K562 (cell line): ENCODE data around the gene POLL. TPM values are rescaled to one million over a fixed set of nuclear protein-coding genes. Genes with fewer than 3 reads are reported as not detected.
A peak's percentile ranks its signal among the peaks of the same experiment; 100 is the strongest.

Source experiments
- ATF1 ChIP-seq, 2 experiments: fragments of 450-650 bp in 1 of 2; IDR thresholded peaks; 2 replicates each; pipeline ENCODE4 v1.6.1; 2016; ENCODE audit warnings: missing compliant biosample characterization in 1 of 2, missing genetic modification characterization in 1 of 2
- ATF7 ChIP-seq: fragments of 450-650 bp; IDR thresholded peaks from 2 replicates; pipeline ENCODE4 v1.7.1; 2014; ENCODE audit warnings: mild to moderate bottlenecking, moderate library complexity
- BACH1 ChIP-seq: fragments of 200-800 bp; sonication (Bioruptor generic); IDR thresholded peaks from 2 replicates; pipeline ENCODE4 v1.6.1; 2016; ENCODE audit warnings: missing genetic modification characterization, missing compliant biosample characterization
- CCNT2 ChIP-seq: IDR thresholded peaks from 2 replicates; pipeline ENCODE4 v1.6.1; 2011; ENCODE audit warnings: borderline replicate concordance, low read depth, mild to moderate bottlenecking, moderate library complexity, mixed read lengths, low read length; ENCODE audit not compliant: insufficient read length; ENCODE audit errors: extremely low read depth
- CHAMP1 ChIP-seq: fragments of 450-650 bp; IDR thresholded peaks from 2 replicates; pipeline ENCODE4 v1.6.1; 2016; ENCODE audit warnings: mild to moderate bottlenecking
- E2F3 ChIP-seq: fragments of 250-450 bp; sonication (Bioruptor Pico); IDR thresholded peaks from 2 replicates; pipeline ENCODE4 v1.4.0; 2020; ENCODE audit warnings: mild to moderate bottlenecking
- HNRNPK ChIP-seq: fragments of 200-400 bp; formaldehyde crosslinking; IDR thresholded peaks from one replicate; pipeline ENCODE4 v1.6.1; 2018; ENCODE audit warnings: mild to moderate bottlenecking, low read depth, low read length; ENCODE audit not compliant: poor library complexity, severe bottlenecking
- ID3 ChIP-seq, 2 experiments: fragments of 250-450 bp in 1 of 2; fragments of 450-650 bp in 1 of 2; sonication (Bioruptor Pico) in 1 of 2; IDR thresholded peaks; 2 replicates each; pipeline versions ENCODE4 v1.6.1 to v1.8.0; 2016 to 2021; ENCODE audit warnings: mild to moderate bottlenecking in 2 of 2, moderate library complexity in 2 of 2, missing compliant biosample characterization in 1 of 2, missing genetic modification characterization in 1 of 2
- MTA1 ChIP-seq: fragments of 450-650 bp; IDR thresholded peaks from 2 replicates; pipeline ENCODE4 v1.6.1; 2017; ENCODE audit warnings: borderline replicate concordance
- NCOR1 ChIP-seq: fragments of 450-650 bp; IDR thresholded peaks from 2 replicates; pipeline ENCODE4 v1.6.1; 2016; ENCODE audit warnings: mild to moderate bottlenecking, moderate library complexity
- NFYB ChIP-seq: IDR thresholded peaks from 2 replicates; pipeline ENCODE4 v1.6.1; 2011; ENCODE audit warnings: mild to moderate bottlenecking, moderate library complexity; ENCODE audit not compliant: insufficient read length; ENCODE audit errors: extremely low read depth
- PRDM10 ChIP-seq: fragments of 450-650 bp; IDR thresholded peaks from 2 replicates; pipeline ENCODE4 v1.6.1; 2018; ENCODE audit not compliant: partially characterized antibody
- SMARCE1 ChIP-seq: fragments of 450-650 bp; IDR thresholded peaks from 2 replicates; pipeline ENCODE4 v1.7.1; 2016; ENCODE audit warnings: mild to moderate bottlenecking
- SP1 ChIP-seq: sonication (generic); formaldehyde crosslinking; IDR thresholded peaks from 2 replicates; pipeline ENCODE4 v1.8.1; 2022; ENCODE audit warnings: mild to moderate bottlenecking, missing genetic modification reagents
- TCF7L2 ChIP-seq: fragments of 150-350 bp; IDR thresholded peaks from 2 replicates; pipeline ENCODE4 v1.6.1; 2016; ENCODE audit warnings: low read depth, mild to moderate bottlenecking, low read length, moderate library complexity
- ZC3H11A ChIP-seq: IDR thresholded peaks from 2 replicates; pipeline ENCODE4 v1.6.1; 2012; ENCODE audit warnings: low read depth, low read length, improper control_type of control experiment
- ZEB2 ChIP-seq: fragments of 450-650 bp; IDR thresholded peaks from 2 replicates; pipeline ENCODE4 v1.6.1; 2016
- polyA plus RNA-seq, 8 experiments: library from polyadenylated mRNA; depleted of rRNA in 4 of 8; stranded (reverse) in 5 of 8; unstranded in 3 of 8; fragments of >200 nt; fragmentation: Nextera tagmentation in 2 of 8; fragmentation: Illumina TruSeq in 1 of 8; extraction: Ambion mirVana in 2 of 8; extraction: Trizol in 1 of 8; gene quantifications; 2 replicates each; pipeline versions ENCODE4 v1.2.1 to v1.2.3, GENCODE V29; 2011 to 2014; ENCODE audit warnings: inconsistent platforms in 1 of 8, missing spikeins in 1 of 8
- total RNA-seq, 7 experiments: library from RNA; depleted of rRNA in 6 of 7; stranded (reverse); fragments of >200 nt in 6 of 7; fragmentation: Illumina TruSeq in 2 of 7; extraction: Trizol in 2 of 7; gene quantifications; 2 replicates each; pipeline versions ENCODE4 v1.2.1 to v1.2.3, GENCODE V29; 2011 to 2021; ENCODE audit warnings: low replicate concordance in 1 of 7
- TF ChIP-seq, protein P1 (sequence below): fragments of 450-650 bp; IDR thresholded peaks from 2 replicates; pipeline ENCODE4 v1.6.1; 2014; ENCODE audit warnings: low read depth, mild to moderate bottlenecking, moderate library complexity, borderline replicate concordance

Gene POLL
- total and polyA plus RNA-seq, 9 of the 15 experiments (the other 6 are each of a cell fraction or from before 2014, with no cell fraction given) = 1.2 to 18.7 (median 10.9) TPM

DNA sequence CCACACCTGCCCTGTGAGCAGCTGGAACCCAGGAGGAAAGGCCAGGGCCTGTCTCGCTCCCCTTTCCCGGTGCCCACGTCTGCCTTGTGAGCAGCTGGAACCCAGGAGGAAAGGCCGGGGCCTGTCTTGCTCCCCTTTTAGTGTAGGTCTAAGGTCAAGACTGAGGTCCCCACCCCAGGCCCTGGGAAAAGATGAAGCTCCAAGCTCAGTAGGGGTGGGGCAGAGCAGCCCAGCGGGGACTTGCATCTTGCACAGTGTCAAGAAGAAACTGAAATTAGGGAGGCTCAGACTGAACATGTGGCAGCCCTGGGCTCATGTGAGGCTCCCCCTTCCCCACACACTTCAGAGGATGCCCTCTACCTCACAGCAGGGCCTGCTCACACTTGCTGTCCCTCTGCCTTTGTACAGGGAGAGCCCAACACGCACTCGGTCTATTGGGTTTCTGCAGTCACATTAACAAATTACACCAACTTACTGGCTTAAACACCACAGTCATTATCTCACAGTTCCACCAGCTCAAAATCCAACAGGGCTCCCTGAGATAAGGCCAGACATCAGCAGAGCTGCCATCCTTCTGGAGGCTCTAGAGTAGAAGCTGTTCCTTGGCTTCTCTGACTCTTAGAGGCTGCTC lies 12.4 kb downstream of the POLL start (continued):
- peak; percentile 93 for TF ChIP-seq NCOR1
- no peak for TF ChIP-seq ZC3H11A
- no peak for TF ChIP-seq TCF7L2
- no peak for TF ChIP-seq MTA1
- TF ChIP-seq BACH1 (tag) = no peak
- no peak for TF ChIP-seq ID3 (CRISPR knock-in tag; IDR thresholded peaks at IDR 0.05)
- no peak for TF ChIP-seq ID3 (tag; IDR thresholded peaks at IDR 0.05)
- TF ChIP-seq CHAMP1 = peak; percentile 27; the same call in 1 of the 2 replicates
- no peak for TF ChIP-seq E2F3 (CRISPR knock-in tag)
- TF ChIP-seq NFYB = no peak
- TF ChIP-seq HNRNPK = no peak
- no peak for TF ChIP-seq CCNT2
- no peak; the same call in 1 of the 2 replicates for TF ChIP-seq SP1 (CRISPR knock-in tag)
- peak; percentile 88 for TF ChIP-seq SMARCE1
- TF ChIP-seq, protein P1, sequence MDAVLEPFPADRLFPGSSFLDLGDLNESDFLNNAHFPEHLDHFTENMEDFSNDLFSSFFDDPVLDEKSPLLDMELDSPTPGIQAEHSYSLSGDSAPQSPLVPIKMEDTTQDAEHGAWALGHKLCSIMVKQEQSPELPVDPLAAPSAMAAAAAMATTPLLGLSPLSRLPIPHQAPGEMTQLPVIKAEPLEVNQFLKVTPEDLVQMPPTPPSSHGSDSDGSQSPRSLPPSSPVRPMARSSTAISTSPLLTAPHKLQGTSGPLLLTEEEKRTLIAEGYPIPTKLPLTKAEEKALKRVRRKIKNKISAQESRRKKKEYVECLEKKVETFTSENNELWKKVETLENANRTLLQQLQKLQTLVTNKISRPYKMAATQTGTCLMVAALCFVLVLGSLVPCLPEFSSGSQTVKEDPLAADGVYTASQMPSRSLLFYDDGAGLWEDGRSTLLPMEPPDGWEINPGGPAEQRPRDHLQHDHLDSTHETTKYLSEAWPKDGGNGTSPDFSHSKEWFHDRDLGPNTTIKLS = no peak
- TF ChIP-seq ATF1 (CRISPR knock-in tag; IDR thresholded peaks at IDR 0.05) = no peak
- TF ChIP-seq ATF1 (tag; IDR thresholded peaks at IDR 0.05) = 0 out of 2 replicates have a peak, but pooled peaks have one; percentile 18
- no peak for TF ChIP-seq ZEB2
- peak; percentile 51 for TF ChIP-seq PRDM10
- peak; percentile 21; the same call in 1 of the 2 replicates for TF ChIP-seq ATF7
